ENCODE results near the gene ALKBH3. TPM values are rescaled to one million over a fixed set of nuclear protein-coding genes. Genes with fewer than 3 reads are reported as not detected.

Gene ALKBH3
- total RNA-seq, 2 donors from 2014 or later, result 29.3 to 30.0 TPM

- Histone ChIP-seq H3K27ac (peak overlapping the region in 2 of 4 donors; percentile 33 to 43), H3K9me3 (no peaks in the 10 kb centered on the region), H3K27me3 (no peaks in the 10 kb centered on the region), H3K4me3 (peak overlapping the region; percentile 95), H3K4me1 (peaks cover 16% of the 10 kb centered on the region), H3K36me3 (replicated peaks in 1 of 2; ENCODE audit: insufficient read depth in 1 of 2, low read depth in 2 of 2) (peaks cover 0 to 6% of the 10 kb centered on the region in 2 donors)
- no peak for TF ChIP-seq CTCF (IDR thresholded peaks at IDR 0.05)
- no peak for TF ChIP-seq POLR2A (IDR thresholded peaks at IDR 0.05)
- DNase-seq (no peak), ATAC-seq (no peak)
- WGBS, 2 donors, result 42 to 48% methylated on average over 13 of the region's 13 CpGs
- intact Hi-C loops (cut with DNase I), result no loop called here
Measured at GRCh38 chr11:43879789-43880639, 617 bp upstream of the ALKBH3 start.

- Histone ChIP-seq H3K27ac (no peak overlapping the region), H3K4me3 (no peak overlapping the region), H3K27me3 (no peaks in the 10 kb centered on the region), H3K4me1 (peaks cover 7% of the 10 kb centered on the region), H3K36me3 (replicated peaks in 1 of 2; ENCODE audit: insufficient read depth in 1 of 2, low read depth in 2 of 2) (peaks cover 0 to 33% of the 10 kb centered on the region in 2 donors), H3K9me3 (no peaks in the 10 kb centered on the region)
- DNase-seq (no peak), ATAC-seq (no peak)
- TF ChIP-seq POLR2A (IDR thresholded peaks at IDR 0.05), result no peak
- TF ChIP-seq CTCF (IDR thresholded peaks at IDR 0.05), result no peak
- 59 to 63% methylated on average over 3 of the region's 3 CpGs for WGBS, 2 donors
- intact Hi-C loops (cut with DNase I), result no loop called here
Measured at GRCh38 chr11:43892851-43893250, 12.2 kb downstream of the ALKBH3 start.

GRCh38 chr11:43894546-43894945, 13.9 kb downstream of the ALKBH3 start:
- WGBS, 2 donors, result 60 to 67% methylated on average over 2 of the region's 2 CpGs
- ATAC-seq, result no peak
- Histone ChIP-seq H3K4me1 (peaks cover 6% of the 10 kb centered on the region), H3K36me3 (replicated peaks in 1 of 2; ENCODE audit: insufficient read depth in 1 of 2, low read depth in 2 of 2) (peaks cover 0 to 44% of the 10 kb centered on the region in 2 donors), H3K27me3 (no peaks in the 10 kb centered on the region), H3K27ac (no peak overlapping the region), H3K9me3 (no peaks in the 10 kb centered on the region), H3K4me3 (no peak overlapping the region)
- DNase-seq, result no peak
- TF ChIP-seq POLR2A (IDR thresholded peaks at IDR 0.05) (no peak), CTCF (IDR thresholded peaks at IDR 0.05) (no peak)
- intact Hi-C loops (cut with DNase I), result no loop called here

- Histone ChIP-seq H3K9me3 (no peaks in the 10 kb centered on the region), H3K4me3 (no peak overlapping the region), H3K4me1 (no peaks in the 10 kb centered on the region), H3K36me3 (replicated peaks in 1 of 2; ENCODE audit: insufficient read depth in 1 of 2, low read depth in 2 of 2) (peaks cover 0 to 45% of the 10 kb centered on the region in 2 donors), H3K27ac (no peak overlapping the region), H3K27me3 (no peaks in the 10 kb centered on the region)
- ATAC-seq, result no peak
- no peak for TF ChIP-seq CTCF (IDR thresholded peaks at IDR 0.05)
- TF ChIP-seq POLR2A (IDR thresholded peaks at IDR 0.05), result no peak
- intact Hi-C loops (cut with DNase I), result no loop called here
- WGBS, 2 donors, result 80 to 93% methylated on average over 2 of the region's 2 CpGs
- DNase-seq, result no peak
Measured at GRCh38 chr11:43895601-43896000, 15.0 kb downstream of the ALKBH3 start.

- H3K9me3 ChIP-seq, result no peaks in the 10 kb centered on the region
- ATAC-seq (no peak), DNase-seq (no peak)
- H3K27me3 ChIP-seq, result no peaks in the 10 kb centered on the region
- H3K4me3 ChIP-seq, result no peak overlapping the region
- 87 to 88% methylated on average over 7 of the region's 7 CpGs for WGBS, 2 donors
- H3K4me1 ChIP-seq, result no peaks in the 10 kb centered on the region
- intact Hi-C loops (cut with DNase I), result no loop called here
- TF ChIP-seq POLR2A (IDR thresholded peaks at IDR 0.05), result no peak
- no peak for TF ChIP-seq CTCF (IDR thresholded peaks at IDR 0.05)
- no peak overlapping the region for H3K27ac ChIP-seq
- H3K36me3 ChIP-seq (replicated peaks in 1 of 2; ENCODE audit: insufficient read depth in 1 of 2, low read depth in 2 of 2), result peaks cover 0 to 30% of the 10 kb centered on the region in 2 donors
Measured at GRCh38 chr11:43898574-43898973, 17.9 kb downstream of the ALKBH3 start.
